Neural cell (in vitro differentiated cells): ENCODE results near the gene AIDA. TPM values are rescaled to one million over a fixed set of nuclear protein-coding genes. Genes with fewer than 3 reads are reported as not detected.
"Not testable (repeated sequence)": the region's sequence is repeated elsewhere in the genome, so short reads cannot be mapped to it uniquely, and the experiment has no call there.

Experiments used
- H2AFZ ChIP-seq: fragments of 200-600, 300-800 bp; sonication (generic), shearing (Covaris generic); 2 replicates; pipeline ENCODE4 v1.6.0; 2014; ENCODE audit warnings: low read depth, mild to moderate bottlenecking, antibody characterized with exemption, low read length, moderate library complexity
- H3F3A ChIP-seq: fragments of 200-600 bp; shearing (Covaris generic); 2 replicates; pipeline ENCODE4 v1.6.1; 2016; ENCODE audit warnings: mild to moderate bottlenecking, moderate library complexity, mixed read lengths, antibody characterized with exemption, low read length; ENCODE audit not compliant: insufficient read depth, poor library complexity, severe bottlenecking
- H3K27ac ChIP-seq: fragments of 200-600, 300-800 bp; sonication (generic), shearing (Covaris generic); 2 replicates; pipeline ENCODE4 v1.5.1; 2014; ENCODE audit warnings: mild to moderate bottlenecking, low read length, moderate library complexity
- H3K27me3 ChIP-seq: fragments of 300-800, 200-600 bp; sonication (generic), shearing (Covaris generic); 2 replicates; pipeline ENCODE4 v1.6.0; 2014; ENCODE audit warnings: mild to moderate bottlenecking, low read depth, low read length, moderate library complexity; ENCODE audit not compliant: insufficient read depth
- H3K36me3 ChIP-seq: fragments of 300-800, 200-600 bp; sonication (generic), shearing (Covaris generic); 2 replicates; pipeline ENCODE4 v1.5.1; 2014; ENCODE audit warnings: mild to moderate bottlenecking, antibody characterized with exemption, low read length, moderate library complexity; ENCODE audit not compliant: insufficient read depth
- H3K4me2 ChIP-seq: fragments of 300-800, 200-600 bp; sonication (generic), shearing (Covaris generic); 2 replicates; pipeline ENCODE4 v1.6.0; 2014; ENCODE audit warnings: mild to moderate bottlenecking, low read length
- H3K4me3 ChIP-seq: fragments of 300-800, 200-600 bp; sonication (generic), shearing (Covaris generic); 2 replicates; pipeline ENCODE4 v1.5.1; 2014; ENCODE audit warnings: mild to moderate bottlenecking, low read length, moderate library complexity
- H3K79me2 ChIP-seq: fragments of 200-600 bp; shearing (Covaris generic); replicated peaks from 2 replicates; pipeline ENCODE4 v1.6.0; 2014; ENCODE audit warnings: mild to moderate bottlenecking, low read length, moderate library complexity; ENCODE audit not compliant: insufficient read depth
- H3K9ac ChIP-seq: fragments of 300-800, 200-600 bp; sonication (generic), shearing (Covaris generic); 2 replicates; pipeline ENCODE4 v1.6.1; 2016; ENCODE audit warnings: mild to moderate bottlenecking, low read length, mixed read lengths
- H3K9me2 ChIP-seq: fragments of 200-600 bp; shearing (Covaris generic); 2 replicates; pipeline ENCODE4 v1.6.1; 2016; ENCODE audit warnings: mild to moderate bottlenecking, low read length, mixed read lengths; ENCODE audit not compliant: insufficient read depth
- H3K9me3 ChIP-seq: fragments of 200-600, 300-800 bp; sonication (generic), shearing (Covaris generic); 2 replicates; pipeline ENCODE4 v1.6.1; 2016; ENCODE audit warnings: mild to moderate bottlenecking, mixed run types, low read length, moderate library complexity, mixed read lengths
- H4K20me1 ChIP-seq: fragments of 200-600 bp; shearing (Covaris generic); 2 replicates; pipeline ENCODE4 v1.6.1; 2016; ENCODE audit warnings: mild to moderate bottlenecking, mixed run types; ENCODE audit not compliant: insufficient read depth
- CTCF ChIP-seq: fragments of 450-650 bp; IDR thresholded peaks from 2 replicates; pipeline ENCODE4 v1.5.1; 2014; ENCODE audit warnings: antibody characterized with exemption, mild to moderate bottlenecking, moderate library complexity; ENCODE audit not compliant: poor library complexity, severe bottlenecking
- EP300 ChIP-seq: fragments of 450-650 bp; conservative IDR thresholded peaks from 2 replicates; pipeline ENCODE4 v1.6.1; 2014; ENCODE audit warnings: antibody characterized with exemption, mild to moderate bottlenecking, moderate library complexity; ENCODE audit not compliant: poor library complexity, severe bottlenecking
- EZH2 ChIP-seq: fragments of 200-600, 300-800 bp; shearing (Covaris generic), sonication (generic); IDR thresholded peaks from 2 replicates; pipeline ENCODE4 v1.6.1; 2014; ENCODE audit warnings: antibody characterized with exemption, low read length, borderline replicate concordance, mild to moderate bottlenecking; ENCODE audit not compliant: insufficient read depth, poor library complexity, severe bottlenecking
- MXI1 ChIP-seq: fragments of 450-650 bp; conservative IDR thresholded peaks from 2 replicates; pipeline ENCODE4 v1.6.1; 2014; ENCODE audit warnings: antibody characterized with exemption, mild to moderate bottlenecking; ENCODE audit not compliant: poor library complexity, severe bottlenecking
- POLR2AphosphoS5 ChIP-seq: IDR thresholded peaks from 2 replicates; pipeline ENCODE4 v1.6.1; 2012
- RAD21 ChIP-seq: fragments of 450-650 bp; conservative IDR thresholded peaks from 2 replicates; pipeline ENCODE4 v1.6.1; 2014; ENCODE audit warnings: antibody characterized with exemption, mild to moderate bottlenecking, moderate library complexity
- REST ChIP-seq: IDR thresholded peaks from 2 replicates; pipeline ENCODE4 v1.6.1; 2012; ENCODE audit warnings: borderline replicate concordance
- SMC3 ChIP-seq: fragments of 450-650 bp; conservative IDR thresholded peaks from 2 replicates; pipeline ENCODE4 v1.6.1; 2014; ENCODE audit warnings: antibody characterized with exemption, mild to moderate bottlenecking, moderate library complexity; ENCODE audit not compliant: poor library complexity
- TAF1 ChIP-seq: IDR thresholded peaks from 2 replicates; pipeline ENCODE4 v1.6.1; 2012; ENCODE audit warnings: low read depth
- polyA plus RNA-seq: library from polyadenylated mRNA; depleted of rRNA; stranded (reverse); fragments of >200 nt; gene quantifications from 2 replicates; pipeline ENCODE4 v1.2.3, GENCODE V29; 2014

AIDA gene
- polyA plus RNA-seq, 1 donor from 2014 or later, result 13.6 TPM

GRCh38 chr1:222750651-222751050 is 38.4 kb upstream of the AIDA start:
- Histone ChIP-seq H3K4me3 (no peak overlapping the region), H3K36me3 (no peaks in the 10 kb centered on the region), H4K20me1 (no peaks in the 10 kb centered on the region), H3K9ac (no peak overlapping the region), H3K27me3 (no peaks in the 10 kb centered on the region), H3K27ac (no peak overlapping the region), H3F3A (no peaks in the 10 kb centered on the region), H3K79me2 (no peaks in the 10 kb centered on the region), H2AFZ (no peak overlapping the region), H3K4me2 (no peak overlapping the region), H3K9me3 (no peaks in the 10 kb centered on the region), H3K9me2 (no peaks in the 10 kb centered on the region)
- no peak for TF ChIP-seq POLR2AphosphoS5
- no peak for TF ChIP-seq TAF1
- TF ChIP-seq CTCF, result no peak
- no peak for TF ChIP-seq REST
- no peak for TF ChIP-seq MXI1
- TF ChIP-seq SMC3, result no peak
- no peak for TF ChIP-seq EP300
- no peak for TF ChIP-seq EZH2
- TF ChIP-seq RAD21, result no peak

- Histone ChIP-seq H3K36me3 (no peaks in the 10 kb centered on the region), H3K4me2 (no peak overlapping the region), H4K20me1 (no peaks in the 10 kb centered on the region), H3K27ac (no peak overlapping the region), H3K9ac (no peak overlapping the region), H3K9me2 (no peaks in the 10 kb centered on the region), H3K4me3 (no peak overlapping the region), H3K9me3 (no peaks in the 10 kb centered on the region), H3K79me2 (no peaks in the 10 kb centered on the region), H3F3A (no peaks in the 10 kb centered on the region), H3K27me3 (no peaks in the 10 kb centered on the region), H2AFZ (no peak overlapping the region)
- TF ChIP-seq CTCF, result peak; percentile 63
- TF ChIP-seq SMC3, result peak; percentile 65
- no peak for TF ChIP-seq EP300
- no peak for TF ChIP-seq REST
- TF ChIP-seq TAF1, result no peak
- peak; percentile 72 for TF ChIP-seq RAD21
- no peak for TF ChIP-seq EZH2
- TF ChIP-seq POLR2AphosphoS5, result no peak
- TF ChIP-seq MXI1, result peak; percentile 14
These were observed 37.6 kb upstream of the AIDA start for GRCh38 chr1:222749927-222750326.

GRCh38 chr1:222741630-222742457 is 29.6 kb upstream of the AIDA start:
- not testable (repeated sequence) for H3K27ac ChIP-seq

More at GRCh38 chr1:222741630-222742457, 29.6 kb upstream of the AIDA start:
- not testable (repeated sequence) for H3K9me2 ChIP-seq, H3K4me2 ChIP-seq, H3K4me3 ChIP-seq, H3K36me3 ChIP-seq, H3F3A ChIP-seq, H4K20me1 ChIP-seq, H3K9me3 ChIP-seq, H3K27me3 ChIP-seq, H3K79me2 ChIP-seq, H2AFZ ChIP-seq, H3K9ac ChIP-seq
